ENCODE measurements around the gene DUSP15. TPM values are rescaled to one million over a fixed set of nuclear protein-coding genes. Genes with fewer than 3 reads are reported as not detected.

Gene DUSP15
- total RNA-seq, 2 experiments from 2014 or later = not detected

GRCh38 chr20:31862506-31862905 is 7.8 kb downstream of the DUSP15 start:
- Mint-ChIP-seq H3K27ac (no peak overlapping the region), H3K36me3 (ENCODE audit: low read depth) (no peaks in the 10 kb centered on the region), H3K4me3 (no peak overlapping the region), H3K27me3 (peaks cover 22% of the 10 kb centered on the region), H3K9me3 (no peaks in the 10 kb centered on the region), H3K4me1 (ENCODE audit: low read depth) (peaks cover 4% of the 10 kb centered on the region)
- ChIA-PET POLR2A (interaction anchor here (0.7 kb wide), 1 partner anchor 17 kb away, joined by 3 read pairs; no protein-coding TSS in a partner anchor), CTCF (interaction anchor here (1.3 to 2.4 kb wide), 4 partner anchors 10 to 101 kb away, joined by 4 to 12 read pairs (median 4); no protein-coding TSS in a partner anchor)
- ATAC-seq = no peak
- TF ChIP-seq, protein P1, sequence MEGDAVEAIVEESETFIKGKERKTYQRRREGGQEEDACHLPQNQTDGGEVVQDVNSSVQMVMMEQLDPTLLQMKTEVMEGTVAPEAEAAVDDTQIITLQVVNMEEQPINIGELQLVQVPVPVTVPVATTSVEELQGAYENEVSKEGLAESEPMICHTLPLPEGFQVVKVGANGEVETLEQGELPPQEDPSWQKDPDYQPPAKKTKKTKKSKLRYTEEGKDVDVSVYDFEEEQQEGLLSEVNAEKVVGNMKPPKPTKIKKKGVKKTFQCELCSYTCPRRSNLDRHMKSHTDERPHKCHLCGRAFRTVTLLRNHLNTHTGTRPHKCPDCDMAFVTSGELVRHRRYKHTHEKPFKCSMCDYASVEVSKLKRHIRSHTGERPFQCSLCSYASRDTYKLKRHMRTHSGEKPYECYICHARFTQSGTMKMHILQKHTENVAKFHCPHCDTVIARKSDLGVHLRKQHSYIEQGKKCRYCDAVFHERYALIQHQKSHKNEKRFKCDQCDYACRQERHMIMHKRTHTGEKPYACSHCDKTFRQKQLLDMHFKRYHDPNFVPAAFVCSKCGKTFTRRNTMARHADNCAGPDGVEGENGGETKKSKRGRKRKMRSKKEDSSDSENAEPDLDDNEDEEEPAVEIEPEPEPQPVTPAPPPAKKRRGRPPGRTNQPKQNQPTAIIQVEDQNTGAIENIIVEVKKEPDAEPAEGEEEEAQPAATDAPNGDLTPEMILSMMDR (IDR thresholded peaks at IDR 0.05) = no peak
- intact Hi-C loops (cut with micrococcal nuclease) = no loop called here
- no peak for DNase-seq

- DNase-seq (no peak), ATAC-seq (no peak)
- no peaks in the 10 kb centered on the region for H3K36me3 Mint-ChIP-seq (ENCODE audit: low read depth)
- TF ChIP-seq, protein P1 (IDR thresholded peaks at IDR 0.05) = no peak
- H3K27me3 Mint-ChIP-seq = peaks cover 24% of the 10 kb centered on the region
- H3K9me3 Mint-ChIP-seq = no peaks in the 10 kb centered on the region
- H3K4me3 Mint-ChIP-seq = peak overlapping the region; percentile 33
- H3K27ac Mint-ChIP-seq = no peak overlapping the region
- intact Hi-C loops (cut with micrococcal nuclease) = no loop called here
- POLR2A ChIA-PET = interaction anchor here (0.7 kb wide), 1 partner anchor 17 kb away, joined by 3 read pairs; no protein-coding TSS in a partner anchor
- peaks cover 4% of the 10 kb centered on the region for H3K4me1 Mint-ChIP-seq (ENCODE audit: low read depth)
- CTCF ChIA-PET = interaction anchor here (0.8 to 3.3 kb wide), 5 partner anchors 9 to 102 kb away, joined by 3 to 24 read pairs (median 4); partner anchors contain the start of gene PDRG1
Measured at GRCh38 chr20:31862157-31862470, 8.2 kb downstream of the DUSP15 start.

- H3K27ac Mint-ChIP-seq = no peak overlapping the region
- peaks cover 4% of the 10 kb centered on the region for H3K4me1 Mint-ChIP-seq (ENCODE audit: low read depth)
- TF ChIP-seq, protein P1 (IDR thresholded peaks at IDR 0.05) = no peak
- ChIA-PET CTCF (interaction anchor here (0.8 to 3.3 kb wide), 7 partner anchors 9 to 230 kb away, joined by 3 to 24 read pairs (median 5); partner anchors contain the start of gene PDRG1), POLR2A (interaction anchor here (0.7 kb wide), 1 partner anchor 18 kb away, joined by 3 read pairs; no protein-coding TSS in a partner anchor)
- DNase-seq = peak; percentile 78
- no peaks in the 10 kb centered on the region for H3K9me3 Mint-ChIP-seq
- intact Hi-C loops (cut with micrococcal nuclease) = no loop called here
- H3K36me3 Mint-ChIP-seq (ENCODE audit: low read depth) = no peaks in the 10 kb centered on the region
- peaks cover 24% of the 10 kb centered on the region for H3K27me3 Mint-ChIP-seq
- peak overlapping the region; percentile 33 for H3K4me3 Mint-ChIP-seq
- peak; percentile 97 for ATAC-seq
Measured at GRCh38 chr20:31861385-31862156, 8.8 kb downstream of the DUSP15 start.

GRCh38 chr20:31861135-31861384 is 9.3 kb downstream of the DUSP15 start:
- Mint-ChIP-seq H3K27ac (no peak overlapping the region), H3K4me3 (peak overlapping the region; percentile 8), H3K4me1 (ENCODE audit: low read depth) (peaks cover 4% of the 10 kb centered on the region), H3K27me3 (peaks cover 24% of the 10 kb centered on the region), H3K9me3 (no peaks in the 10 kb centered on the region), H3K36me3 (ENCODE audit: low read depth) (no peaks in the 10 kb centered on the region)
- DNase-seq (no peak), ATAC-seq (peak; percentile 47)
- POLR2A ChIA-PET = no interaction called here
- intact Hi-C loops (cut with micrococcal nuclease) = no loop called here
- CTCF ChIA-PET = interaction anchor here (0.8 to 3.3 kb wide), 5 partner anchors 9 to 230 kb away, joined by 3 to 24 read pairs (median 6); partner anchors contain the start of gene PDRG1
- TF ChIP-seq, protein P1 (IDR thresholded peaks at IDR 0.05) = no peak

Data from activated CD8-positive, alpha-beta T cell treated with anti-CD3 and anti-CD28 coated beads for 36 hours (primary cell).